ENCODE results near the gene ALG8. TPM values are rescaled to one million over a fixed set of nuclear protein-coding genes. Genes with fewer than 3 reads are reported as not detected.

ALG8 gene
- polyA plus RNA-seq, 1 donor from 2014 or later, result 42.1 TPM

- no peaks in the 10 kb centered on the region for H3K36me3 ChIP-seq (ENCODE audit: insufficient read depth, low read length)
- no peak overlapping the region for H3K27ac ChIP-seq (ENCODE audit: low read length)
- H2AFZ ChIP-seq (ENCODE audit: low read depth, low read length), result no peak overlapping the region
- H3K9me3 ChIP-seq (ENCODE audit: low read length), result no peaks in the 10 kb centered on the region
- no peaks in the 10 kb centered on the region for H3F3A ChIP-seq (ENCODE audit: insufficient read depth, low read length, poor library complexity, severe bottlenecking)
- no peaks in the 10 kb centered on the region for H3K9me2 ChIP-seq (ENCODE audit: insufficient read depth, low read length)
- no peak overlapping the region for H3K9ac ChIP-seq (ENCODE audit: low read length)
- H3K4me3 ChIP-seq (ENCODE audit: low read length), result no peak overlapping the region
- H3K27me3 ChIP-seq (ENCODE audit: insufficient read depth, low read depth, low read length), result no peaks in the 10 kb centered on the region
- H4K20me1 ChIP-seq (ENCODE audit: insufficient read depth), result no peaks in the 10 kb centered on the region
- no peak overlapping the region for H3K4me2 ChIP-seq (ENCODE audit: low read length)
- no peaks in the 10 kb centered on the region for H3K79me2 ChIP-seq (replicated peaks; ENCODE audit: insufficient read depth, low read length)
- TF ChIP-seq TAF1 (IDR thresholded peaks at IDR 0.05; ENCODE audit: low read depth) (no peak), SMC3 (conservative IDR thresholded peaks at IDR 0.05; ENCODE audit: poor library complexity) (no peak), POLR2AphosphoS5 (IDR thresholded peaks at IDR 0.05) (no peak), MXI1 (conservative IDR thresholded peaks at IDR 0.05; ENCODE audit: poor library complexity, severe bottlenecking) (no peak), CTCF (IDR thresholded peaks at IDR 0.05; ENCODE audit: poor library complexity, severe bottlenecking) (no peak), EZH2 (IDR thresholded peaks at IDR 0.05; ENCODE audit: borderline replicate concordance, insufficient read depth, low read length, poor library complexity, severe bottlenecking) (no peak), REST (IDR thresholded peaks at IDR 0.05; ENCODE audit: borderline replicate concordance) (no peak), RAD21 (conservative IDR thresholded peaks at IDR 0.05) (no peak), EP300 (conservative IDR thresholded peaks at IDR 0.05; ENCODE audit: poor library complexity, severe bottlenecking) (no peak)
Measured at GRCh38 chr11:78158987-78159652, 19.7 kb upstream of the ALG8 start.

GRCh38 chr11:78156127-78156844 is 16.9 kb upstream of the ALG8 start:
- no peak overlapping the region for H3K4me2 ChIP-seq (ENCODE audit: low read length)
- no peak for TF ChIP-seq SMC3 (conservative IDR thresholded peaks at IDR 0.05; ENCODE audit: poor library complexity)
- no peak for TF ChIP-seq MXI1 (conservative IDR thresholded peaks at IDR 0.05; ENCODE audit: poor library complexity, severe bottlenecking)
- TF ChIP-seq TAF1 (IDR thresholded peaks at IDR 0.05; ENCODE audit: low read depth), result no peak
- no peak for TF ChIP-seq RAD21 (conservative IDR thresholded peaks at IDR 0.05)
- TF ChIP-seq EZH2 (IDR thresholded peaks at IDR 0.05; ENCODE audit: borderline replicate concordance, insufficient read depth, low read length, poor library complexity, severe bottlenecking), result no peak
- TF ChIP-seq REST (IDR thresholded peaks at IDR 0.05; ENCODE audit: borderline replicate concordance), result no peak
- TF ChIP-seq EP300 (conservative IDR thresholded peaks at IDR 0.05; ENCODE audit: poor library complexity, severe bottlenecking), result no peak
- TF ChIP-seq POLR2AphosphoS5 (IDR thresholded peaks at IDR 0.05), result no peak
- TF ChIP-seq CTCF (IDR thresholded peaks at IDR 0.05; ENCODE audit: poor library complexity, severe bottlenecking), result no peak
- H3K9me3 ChIP-seq (ENCODE audit: low read length), result no peaks in the 10 kb centered on the region
- H3K4me3 ChIP-seq (ENCODE audit: low read length), result no peak overlapping the region
- H3K36me3 ChIP-seq (ENCODE audit: insufficient read depth, low read length), result no peaks in the 10 kb centered on the region
- no peak overlapping the region for H2AFZ ChIP-seq (ENCODE audit: low read depth, low read length)
- H3K79me2 ChIP-seq (replicated peaks; ENCODE audit: insufficient read depth, low read length), result no peaks in the 10 kb centered on the region
- H4K20me1 ChIP-seq (ENCODE audit: insufficient read depth), result no peaks in the 10 kb centered on the region
- H3F3A ChIP-seq (ENCODE audit: insufficient read depth, low read length, poor library complexity, severe bottlenecking), result no peaks in the 10 kb centered on the region
- H3K9me2 ChIP-seq (ENCODE audit: insufficient read depth, low read length), result no peaks in the 10 kb centered on the region
- H3K27ac ChIP-seq (ENCODE audit: low read length), result no peak overlapping the region
- H3K9ac ChIP-seq (ENCODE audit: low read length), result no peak overlapping the region
- H3K27me3 ChIP-seq (ENCODE audit: insufficient read depth, low read depth, low read length), result no peaks in the 10 kb centered on the region
